GM18858 (cell line): Measurements from ENCODE around the gene SNX30.

Experiments
- ATAC-seq: cut with Tn5 transposase; IDR thresholded peaks from one replicate; pipeline ENCODE4 v1.9.1; 2021; ENCODE audit not compliant: unreplicated experiment

Gene SNX30

GRCh38 chr9:112820881-112821280, 70.3 kb downstream of the SNX30 start:
- no peak for ATAC-seq

DNA sequence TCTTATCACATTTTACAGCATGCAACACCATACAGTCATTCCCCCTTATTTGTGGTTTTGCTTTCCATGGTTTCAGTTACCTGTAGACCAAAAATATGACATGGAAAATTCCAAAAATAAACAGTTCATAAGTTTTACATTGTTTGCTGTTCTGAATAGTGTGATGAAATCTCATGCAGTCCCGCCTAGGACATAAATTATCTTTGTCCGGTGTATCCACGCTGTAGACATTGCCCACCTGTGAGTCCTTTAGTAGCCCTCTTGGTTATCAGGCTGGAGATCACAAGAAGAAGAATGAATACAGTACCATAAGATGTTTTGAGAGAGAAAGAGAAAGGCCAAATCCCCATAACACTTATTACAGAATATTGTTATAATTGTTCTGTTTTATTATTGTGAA, 72.1 kb downstream of the SNX30 start:
- no peak for ATAC-seq

- no peak for ATAC-seq
These were observed 72.7 kb downstream of the SNX30 start for GRCh38 chr9:112823257-112823656.

DNA sequence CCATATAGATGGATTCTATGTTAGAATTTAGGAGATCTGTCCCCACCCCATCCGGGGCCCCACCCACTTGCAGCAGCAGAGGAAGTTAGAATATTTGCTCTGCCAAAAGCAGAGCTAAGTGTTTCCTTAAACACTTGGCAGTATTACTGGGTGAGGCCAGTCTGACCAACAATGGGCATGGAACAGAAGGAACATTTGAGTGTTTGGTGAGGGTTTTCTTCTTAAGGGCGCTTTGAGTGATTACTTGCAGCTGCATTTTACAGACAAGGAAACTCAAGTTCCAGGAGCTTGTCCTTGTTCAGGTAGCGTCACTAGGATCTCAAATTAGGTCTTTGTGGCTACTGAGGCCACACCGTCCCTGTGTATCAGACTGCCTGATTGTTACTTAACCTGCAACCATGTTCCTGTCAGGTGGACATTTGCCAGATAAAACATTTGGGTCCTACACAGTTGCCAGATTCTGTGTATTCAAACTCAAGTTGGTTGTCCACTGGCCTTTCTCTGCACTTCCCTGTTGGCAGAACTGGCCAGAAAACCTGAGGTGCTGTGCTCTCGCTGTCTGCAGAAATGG, 80.8 kb downstream of the SNX30 start:
- no peak for ATAC-seq

- no peak for ATAC-seq
These were observed 81.4 kb downstream of the SNX30 start for GRCh38 chr9:112831969-112832368.

- ATAC-seq, result no peak
These were observed 82.5 kb downstream of the SNX30 start for GRCh38 chr9:112833081-112833480.

DNA sequence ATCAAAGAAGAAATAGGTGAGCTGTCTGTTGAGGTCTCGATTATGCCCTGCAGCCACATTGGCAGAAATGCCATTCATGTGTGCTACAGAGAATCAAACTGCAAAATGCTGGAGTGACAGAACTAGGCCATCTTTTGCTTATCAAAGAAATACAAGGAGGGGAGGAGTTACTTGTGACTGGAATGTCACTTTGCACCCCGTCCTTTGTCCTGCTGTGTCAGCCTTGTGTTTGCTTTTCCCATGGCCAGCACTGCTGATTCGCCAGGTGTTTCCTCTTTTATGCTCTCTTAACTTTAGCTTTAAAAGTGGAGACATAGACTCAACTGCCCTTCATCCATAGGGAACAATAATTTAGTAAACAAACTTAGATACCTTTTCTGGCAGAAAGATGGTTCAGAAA, 85.8 kb downstream of the SNX30 start:
- no peak for ATAC-seq

GRCh38 chr9:112838342-112838741, 87.8 kb downstream of the SNX30 start:
- no peak for ATAC-seq

DNA sequence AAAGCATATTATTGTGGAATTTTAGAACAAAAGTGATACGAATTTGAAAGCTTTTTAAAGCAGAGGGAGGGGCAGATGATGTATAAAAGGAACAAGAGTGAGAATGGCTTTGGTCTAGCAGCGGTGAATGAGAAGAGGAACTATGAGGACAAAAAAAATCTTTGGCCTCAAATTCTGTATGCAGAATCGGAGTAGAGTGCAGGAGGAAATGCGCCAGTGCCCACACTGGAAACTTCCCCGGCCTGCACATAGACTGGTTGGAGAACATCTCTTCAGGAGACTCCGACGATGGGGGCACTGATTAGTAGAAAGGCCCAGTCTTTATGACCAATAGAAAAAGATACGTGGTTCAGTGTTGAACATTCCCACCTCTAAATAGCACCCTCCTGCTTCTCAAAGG, 88.8 kb downstream of the SNX30 start:
- ATAC-seq, result no peak

DNA sequence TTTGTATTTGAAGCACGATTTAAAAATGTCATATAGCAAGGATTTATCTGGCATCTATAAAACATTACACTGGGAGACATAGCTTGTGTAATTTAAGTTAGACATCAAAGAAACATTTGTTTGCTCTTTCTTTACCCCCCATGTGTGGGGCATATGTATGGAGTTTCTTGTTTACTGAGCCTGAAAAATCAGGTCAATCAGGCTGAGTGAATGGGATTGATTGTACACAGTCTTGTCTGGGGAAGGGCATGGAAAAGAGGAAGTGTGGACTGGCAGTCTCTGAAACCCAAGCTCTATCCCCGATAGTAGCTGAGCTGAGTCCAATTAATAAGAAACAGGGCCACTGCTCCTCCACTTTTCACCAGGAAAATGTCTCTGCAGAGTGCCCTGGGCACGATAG, 90.7 kb downstream of the SNX30 start:
- ATAC-seq, result no peak

DNA sequence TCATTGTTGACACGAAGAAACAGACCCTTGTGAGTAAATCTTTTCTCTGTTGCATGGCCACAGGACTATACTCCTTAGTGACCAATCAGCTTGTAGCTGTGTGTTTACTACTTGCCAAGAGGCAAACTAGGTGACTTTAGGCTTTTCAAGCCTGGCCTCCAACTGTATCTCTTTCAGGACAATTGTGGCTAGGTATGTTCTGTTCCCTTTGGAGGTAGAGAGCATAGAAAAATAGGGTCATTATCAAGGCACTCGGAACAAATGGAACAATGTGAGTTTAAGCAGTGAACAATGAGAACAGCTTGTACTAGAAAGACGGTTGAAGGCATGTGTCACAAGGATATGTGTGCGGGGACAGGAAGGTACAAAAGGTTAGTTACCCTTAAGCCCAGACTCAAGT, 92.0 kb downstream of the SNX30 start:
- no peak for ATAC-seq

DNA sequence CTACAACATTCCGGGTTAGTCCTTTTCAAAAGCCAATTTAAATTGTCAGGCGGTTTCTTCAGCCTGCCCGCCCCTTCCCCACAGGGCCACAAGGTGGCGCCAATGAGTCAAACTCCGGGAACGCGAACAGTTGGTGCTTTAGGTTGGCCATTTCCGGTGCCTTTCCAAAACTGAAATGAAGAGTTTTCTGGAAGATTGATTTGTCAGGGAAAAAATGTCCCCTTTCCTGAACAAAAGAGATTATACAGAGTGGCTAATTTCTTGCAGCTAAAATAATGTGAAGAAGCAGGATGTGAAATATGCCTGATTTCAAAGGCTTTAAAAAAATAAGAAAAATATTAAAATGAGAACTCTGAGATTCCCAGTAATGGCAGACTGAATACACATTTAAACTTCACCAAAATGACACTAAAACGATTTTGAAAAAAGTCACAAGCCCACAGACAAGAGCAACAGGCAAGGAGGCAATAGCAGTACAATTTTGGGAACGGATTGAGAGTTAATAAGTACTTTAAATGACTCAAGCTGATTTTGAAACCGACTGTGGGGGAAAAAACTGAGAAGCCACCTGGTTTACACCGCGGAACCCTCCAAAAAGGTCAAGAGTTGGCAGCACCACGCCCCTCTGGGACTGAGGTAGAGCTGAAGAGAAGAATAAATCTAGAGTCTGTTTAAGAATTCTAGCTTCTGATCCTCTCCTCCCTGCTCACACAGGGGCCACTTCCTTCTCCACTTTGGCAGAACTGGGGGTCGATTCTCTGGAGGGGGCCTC, 94.4 kb downstream of the SNX30 start:
- peak; percentile 70 for ATAC-seq

DNA sequence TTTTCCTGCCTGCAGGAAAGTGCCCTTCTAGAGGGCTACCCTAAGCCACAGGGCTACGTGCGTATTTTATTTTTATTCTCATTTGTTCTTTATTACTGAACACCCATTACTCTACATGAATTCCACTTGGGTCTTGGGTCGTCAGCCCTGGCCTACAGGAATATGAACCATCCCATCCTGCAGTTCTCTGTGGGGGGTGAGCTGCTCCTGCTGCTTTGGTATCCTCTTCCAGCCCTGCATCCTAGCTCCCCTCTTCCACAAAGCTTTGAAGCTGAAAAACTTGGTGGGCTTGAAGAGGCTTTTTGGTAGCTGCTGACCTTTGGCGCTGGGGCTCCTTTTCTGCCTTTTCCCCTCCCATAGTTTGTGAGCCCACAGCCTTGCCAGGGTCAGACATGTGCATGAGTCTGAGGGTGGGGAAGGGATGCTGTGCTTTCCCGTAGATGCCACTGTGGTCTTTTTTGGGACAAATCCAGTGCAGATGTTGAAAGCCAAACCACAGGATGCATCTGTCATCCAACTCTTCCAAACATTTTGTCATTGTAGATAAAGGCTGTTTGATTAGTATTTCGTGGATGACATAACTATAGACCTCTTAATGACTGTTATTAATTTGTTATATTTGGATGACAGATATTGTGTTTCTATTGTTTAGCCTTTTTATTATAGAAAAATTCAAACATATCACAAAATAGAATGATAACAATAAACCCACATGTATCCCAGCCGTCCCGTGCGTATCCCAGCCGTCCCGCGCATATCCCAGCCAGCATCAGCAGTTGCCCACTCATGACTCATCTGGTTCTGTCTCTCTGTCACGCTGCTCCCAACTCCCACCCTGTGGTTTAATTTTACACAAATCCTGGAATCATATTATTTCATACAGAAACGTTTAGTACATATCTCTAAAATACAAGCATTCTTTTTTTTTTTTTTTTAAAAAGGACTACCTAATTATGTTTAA, 96.2 kb downstream of the SNX30 start:
- ATAC-seq, result no peak

DNA sequence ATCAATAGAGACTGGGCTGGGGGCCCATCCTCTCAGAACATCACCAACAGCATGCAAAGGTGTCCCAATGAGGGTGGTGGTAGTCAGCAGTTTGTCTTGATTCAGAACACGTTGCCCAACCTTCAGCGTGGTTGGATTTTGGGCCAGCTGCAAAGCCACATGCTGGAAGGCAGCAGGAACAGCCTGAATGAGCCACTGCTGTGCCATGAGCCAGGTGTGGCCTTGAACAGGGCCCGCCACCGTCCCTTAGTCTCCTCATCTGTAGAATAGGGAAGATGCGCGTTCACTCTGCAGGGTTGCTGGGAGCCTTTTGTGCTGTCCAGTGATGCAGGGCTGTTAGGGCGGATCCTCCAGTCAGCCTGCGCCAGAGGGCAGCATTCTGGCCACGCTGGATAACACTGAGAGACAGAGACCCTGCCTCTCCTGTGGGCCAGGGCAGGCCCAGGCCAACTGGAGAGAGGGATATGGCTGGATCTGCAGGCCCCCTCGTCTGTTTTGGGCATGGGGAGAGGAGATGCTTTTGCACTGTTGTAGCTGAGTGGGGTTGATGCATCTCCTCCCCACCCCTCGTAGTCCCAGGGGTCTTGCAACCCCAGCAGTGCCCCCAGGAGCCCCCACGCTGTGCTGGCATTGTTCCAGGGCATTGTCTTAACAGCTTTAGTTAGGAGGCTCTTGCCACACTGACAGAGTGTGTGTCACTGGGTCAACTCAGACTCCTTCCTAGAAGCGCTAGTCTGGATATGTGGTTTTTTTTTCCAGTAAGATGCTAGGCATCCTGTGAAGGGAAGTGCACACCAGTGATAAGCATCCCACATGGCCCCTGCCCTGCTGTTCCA, 98.0 kb downstream of the SNX30 start:
- no peak for ATAC-seq

DNA sequence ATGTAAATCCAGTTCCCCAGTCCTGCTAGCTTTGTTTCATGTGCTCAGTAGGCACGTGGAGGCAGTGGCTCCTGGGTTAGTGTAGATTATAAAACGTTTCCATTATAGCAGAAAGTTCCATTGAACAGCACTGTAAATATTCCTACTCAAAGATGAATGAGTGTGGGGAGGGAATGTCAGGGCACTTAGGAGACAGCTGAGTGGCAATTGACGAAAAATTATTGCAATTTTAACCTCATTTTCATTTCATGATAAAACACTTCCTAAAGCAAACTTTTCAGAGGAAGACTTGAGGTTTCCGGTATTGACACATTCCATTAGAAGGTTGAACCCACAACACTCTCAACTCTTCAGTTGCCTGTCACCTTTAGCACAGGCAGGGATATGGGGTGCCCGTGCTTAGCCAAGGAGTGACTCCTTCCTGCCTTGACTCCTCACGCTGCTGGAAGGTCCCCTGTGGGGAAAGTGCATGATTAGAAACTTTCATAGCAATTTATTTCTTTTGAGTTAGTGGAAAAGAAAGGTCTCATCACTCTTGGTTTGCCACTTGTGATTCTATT, 98.9 kb downstream of the SNX30 start:
- ATAC-seq, result no peak

- no peak for ATAC-seq
These were observed 100.3 kb downstream of the SNX30 start for GRCh38 chr9:112850840-112851239.

- ATAC-seq, result no peak
These were observed 102.4 kb downstream of the SNX30 start for GRCh38 chr9:112852741-112853504.

GRCh38 chr9:112853882-112854585, 103.5 kb downstream of the SNX30 start:
- ATAC-seq, result no peak

GRCh38 chr9:112854657-112855056, 104.1 kb downstream of the SNX30 start:
- ATAC-seq, result no peak
